Fibroblast of villous mesenchyme (primary cell): ENCODE measurements around the gene SPSB1. TPM values are rescaled to one million over a fixed set of nuclear protein-coding genes. Genes with fewer than 3 reads are reported as not detected.

Experiments
- DNase-seq: peaks from one replicate; pipeline ENCODE4 v3.0.0-alpha.2; 2010; ENCODE audit warnings: low read depth
- H3K4me3 ChIP-seq: 2 replicates; pipeline ENCODE4 v1.5.1; 2011; ENCODE audit warnings: low read depth, mild to moderate bottlenecking, low read length
- CTCF ChIP-seq: IDR thresholded peaks from 2 replicates; pipeline ENCODE4 v1.5.1; 2012; ENCODE audit warnings: low read depth, mild to moderate bottlenecking, low read length; ENCODE audit not compliant: insufficient read depth
- total RNA-seq: library from RNA; depleted of rRNA; stranded (reverse); fragments of >200 nt; gene quantifications from 2 replicates; pipeline ENCODE4 v1.2.3, GENCODE V29; 2012

SPSB1 gene
- total RNA-seq, 1 donor = 20.7 TPM

DNA sequence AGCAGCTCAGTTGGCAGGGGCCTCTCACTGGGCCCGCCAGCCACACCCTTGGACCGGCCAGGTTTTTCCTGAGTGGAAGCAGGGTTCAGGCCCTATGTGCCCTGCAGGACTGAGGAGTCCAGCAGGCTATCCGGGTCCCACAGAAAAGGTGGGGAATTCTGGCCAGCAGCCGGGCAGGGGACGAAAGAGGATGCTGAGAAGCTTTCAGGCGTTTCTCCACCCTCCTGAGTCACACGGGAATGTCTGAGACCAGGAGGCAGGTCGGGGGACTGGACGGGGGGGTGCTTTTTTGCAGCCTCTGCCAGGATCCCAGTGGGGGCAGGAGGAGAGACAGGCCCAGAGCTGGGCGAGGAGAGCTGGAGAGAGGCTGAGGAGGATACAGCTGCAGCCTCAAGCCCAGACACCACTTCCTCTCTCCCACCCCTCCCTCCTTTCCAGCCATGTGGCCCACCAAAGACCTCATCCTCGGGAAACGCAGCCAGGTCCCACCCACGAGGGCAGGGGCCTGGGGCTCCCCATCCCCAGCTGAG is 105.4 kb downstream of the SPSB1 start:
- DNase-seq = peak; percentile 47
- TF ChIP-seq CTCF = no peak
- H3K4me3 ChIP-seq = no peak overlapping the region

- DNase-seq = peak; percentile 51
- no peak overlapping the region for H3K4me3 ChIP-seq
- no peak for TF ChIP-seq CTCF
Measured at GRCh38 chr1:9399510-9400424, 107.1 kb downstream of the SPSB1 start.

DNA sequence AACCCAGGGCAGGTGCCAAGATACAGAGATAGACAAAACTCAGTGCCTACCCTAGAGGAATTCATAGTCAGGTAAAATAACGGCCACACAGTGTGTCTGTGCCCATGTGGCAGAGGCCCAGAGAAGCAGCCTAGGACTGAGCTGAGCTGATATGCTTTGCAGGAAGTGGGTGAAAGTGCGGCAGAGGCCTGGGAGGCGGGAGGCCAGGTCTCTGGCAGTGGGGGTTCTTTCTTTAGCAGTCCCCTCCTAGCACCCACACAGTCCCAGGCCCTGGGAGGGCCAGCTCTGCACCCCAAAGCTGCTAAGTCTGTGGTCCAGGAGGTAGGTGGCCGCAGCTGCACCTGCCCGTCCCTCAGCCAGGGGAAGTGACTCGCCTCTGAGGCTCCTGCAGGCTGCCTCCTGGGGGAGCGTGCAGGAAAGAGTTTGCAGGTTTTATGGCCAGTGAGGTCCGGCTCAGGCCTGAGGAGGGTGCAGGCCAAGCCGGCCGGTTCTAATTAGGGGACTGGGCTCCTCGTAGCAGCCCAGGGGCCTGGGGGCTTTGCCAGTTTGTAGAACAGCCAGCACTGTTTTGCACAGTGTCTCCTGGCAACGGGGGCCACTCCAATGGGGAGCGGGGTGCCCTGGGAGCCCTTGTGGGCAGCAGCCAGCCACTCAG is 107.9 kb downstream of the SPSB1 start:
- DNase-seq = no peak
- TF ChIP-seq CTCF = no peak
- no peak overlapping the region for H3K4me3 ChIP-seq

DNA sequence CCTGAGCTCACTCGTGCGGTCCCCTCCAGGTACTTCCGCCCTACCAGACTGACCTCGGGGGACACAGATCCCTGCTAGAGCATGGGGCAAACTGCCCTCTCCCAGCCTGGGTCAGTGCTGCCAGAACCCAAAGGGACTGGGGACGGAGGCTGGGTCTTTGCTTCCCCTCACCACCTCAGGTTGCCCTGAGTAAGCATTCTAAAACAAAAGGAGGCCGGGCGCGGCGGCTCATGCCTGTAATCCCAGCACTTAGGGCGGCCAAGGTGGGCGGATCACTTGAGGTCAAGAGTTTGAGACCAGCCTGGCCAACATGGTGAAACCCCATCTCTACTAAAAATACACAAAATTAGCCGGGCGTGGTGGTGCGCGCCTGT is 108.4 kb downstream of the SPSB1 start:
- TF ChIP-seq CTCF = no peak
- no peak overlapping the region for H3K4me3 ChIP-seq
- no peak for DNase-seq

- no peak overlapping the region for H3K4me3 ChIP-seq
- TF ChIP-seq CTCF = no peak
- DNase-seq = no peak
Measured at GRCh38 chr1:9402256-9402616, 109.5 kb downstream of the SPSB1 start.

DNA sequence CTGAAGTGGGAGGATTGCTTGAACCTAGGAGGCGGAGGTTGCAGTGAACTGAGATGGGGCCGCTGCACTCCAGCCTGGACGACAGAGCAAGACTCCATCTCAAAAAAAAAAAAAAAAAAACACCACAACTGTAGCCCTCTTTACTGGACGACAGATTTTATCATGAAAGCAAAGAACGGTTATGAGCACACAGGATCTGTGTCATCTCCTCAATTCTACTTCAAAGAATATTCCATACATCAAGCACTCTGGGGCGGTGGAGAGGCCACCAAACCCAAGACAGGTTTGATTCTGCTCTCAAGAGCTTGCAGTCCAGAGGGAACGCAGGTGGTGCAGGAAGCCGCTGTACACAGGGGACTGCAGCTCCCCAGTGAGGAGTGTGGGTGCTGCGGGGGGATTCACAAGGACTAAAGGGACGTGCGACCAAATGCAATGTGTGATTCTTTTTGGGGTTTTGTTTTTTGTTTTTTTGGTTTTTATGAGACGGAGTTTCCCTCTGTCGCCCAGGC is 110.1 kb downstream of the SPSB1 start:
- H3K4me3 ChIP-seq = no peak overlapping the region
- no peak for DNase-seq
- TF ChIP-seq CTCF = no peak
